ENCODE data around the gene POC1A.
A peak's percentile ranks its signal among the peaks of the same experiment; 100 is the strongest.

The POC1A gene

DNA sequence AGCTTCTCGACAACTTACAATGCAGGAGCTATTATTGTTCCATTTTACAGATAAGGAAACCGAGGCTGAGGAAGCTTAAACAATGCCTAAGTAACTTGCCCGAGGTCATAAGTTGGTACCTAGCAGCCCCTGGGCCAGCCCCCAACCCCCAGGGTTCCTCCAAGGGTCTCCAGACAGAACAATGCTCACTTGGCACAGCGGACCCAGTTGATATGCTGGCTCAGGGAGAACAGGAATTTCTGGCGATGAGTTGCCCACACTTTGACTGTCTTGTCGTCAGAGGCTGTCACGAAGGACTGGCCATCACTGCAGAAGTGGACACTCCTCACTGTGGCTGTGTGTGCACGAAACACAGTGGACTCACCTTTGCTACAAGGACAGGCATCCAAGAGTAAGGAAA is 5.2 kb downstream of the POC1A start:
- peaks cover 12% of the 10 kb centered on the region for H3K4me1 Mint-ChIP-seq
- no peaks in the 10 kb centered on the region for H3K36me3 Mint-ChIP-seq
- no peak overlapping the region for H3K27ac Mint-ChIP-seq
- no peak overlapping the region for H3K4me3 Mint-ChIP-seq
- ATAC-seq: no peak
- no peaks in the 10 kb centered on the region for H3K27me3 Mint-ChIP-seq
- H3K9me3 Mint-ChIP-seq: no peaks in the 10 kb centered on the region

DNA sequence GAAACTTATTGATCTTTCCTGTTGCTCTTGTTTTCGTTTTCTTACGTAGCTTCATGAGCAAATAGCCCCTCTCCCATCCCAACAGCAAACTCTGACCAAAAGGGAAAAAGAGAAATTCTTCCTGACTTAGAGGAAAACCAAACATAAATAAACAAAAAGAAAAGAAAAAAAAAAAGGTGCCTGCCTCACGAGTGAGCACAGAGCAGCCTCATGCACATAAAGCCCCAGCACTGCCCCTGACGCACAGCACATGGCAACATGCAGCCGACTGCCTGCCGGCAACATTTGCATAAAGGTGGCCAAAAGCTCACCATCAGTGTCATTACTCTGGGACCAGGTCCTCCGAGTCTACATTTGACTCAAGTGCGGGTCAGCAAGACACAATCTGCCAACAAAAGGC is 6.4 kb downstream of the POC1A start:
- ATAC-seq: no peak
- H3K9me3 Mint-ChIP-seq: no peaks in the 10 kb centered on the region
- no peak overlapping the region for H3K27ac Mint-ChIP-seq
- H3K27me3 Mint-ChIP-seq: no peaks in the 10 kb centered on the region
- no peaks in the 10 kb centered on the region for H3K36me3 Mint-ChIP-seq
- peaks cover 8% of the 10 kb centered on the region for H3K4me1 Mint-ChIP-seq
- no peak overlapping the region for H3K4me3 Mint-ChIP-seq

DNA sequence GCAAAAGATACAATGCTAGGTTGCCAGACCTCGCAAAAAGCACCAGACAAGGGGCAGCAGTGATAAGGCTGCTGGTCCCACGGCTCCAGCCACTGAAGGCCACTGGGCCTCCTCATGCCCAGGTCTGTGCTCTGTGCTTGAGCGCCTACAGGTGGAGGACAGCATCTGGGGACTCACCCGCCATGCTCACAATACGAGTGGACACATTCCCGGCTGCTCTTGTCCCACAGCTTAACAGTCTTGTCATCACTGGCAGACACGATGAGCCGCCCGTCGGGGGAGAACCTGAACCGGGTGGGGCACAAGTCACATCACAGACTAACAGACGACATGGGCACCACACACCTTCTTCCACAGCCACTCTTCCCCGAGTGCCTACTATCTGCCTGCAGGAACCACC is 7.4 kb downstream of the POC1A start:
- Mint-ChIP-seq H3K36me3 (no peaks in the 10 kb centered on the region), H3K4me3 (no peak overlapping the region), H3K27me3 (no peaks in the 10 kb centered on the region), H3K27ac (no peak overlapping the region), H3K4me1 (peaks cover 8% of the 10 kb centered on the region), H3K9me3 (no peaks in the 10 kb centered on the region)
- ATAC-seq: no peak

DNA sequence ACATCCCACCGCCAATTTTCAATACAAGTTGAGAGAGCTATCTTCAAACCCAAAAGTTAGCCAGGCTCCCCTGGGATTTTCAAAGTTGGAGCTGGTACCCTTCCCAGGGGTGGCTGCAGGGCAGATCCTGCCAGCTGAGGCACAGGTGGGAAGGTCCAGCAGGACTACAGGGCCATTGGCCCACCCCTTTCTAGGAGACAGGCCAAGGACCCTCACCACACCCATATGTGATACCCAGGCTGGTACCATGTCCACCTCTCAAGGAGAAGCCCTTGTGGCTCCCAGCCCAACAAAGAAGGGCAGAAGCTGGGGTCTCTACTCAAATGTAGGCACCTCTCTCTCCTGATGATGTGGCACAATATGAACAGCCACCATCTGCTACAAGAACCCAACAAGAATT is 8.0 kb downstream of the POC1A start:
- Mint-ChIP-seq H3K4me1 (peaks cover 8% of the 10 kb centered on the region), H3K27ac (no peak overlapping the region), H3K36me3 (no peaks in the 10 kb centered on the region), H3K4me3 (no peak overlapping the region), H3K9me3 (no peaks in the 10 kb centered on the region), H3K27me3 (no peaks in the 10 kb centered on the region)
- no peak for ATAC-seq

DNA sequence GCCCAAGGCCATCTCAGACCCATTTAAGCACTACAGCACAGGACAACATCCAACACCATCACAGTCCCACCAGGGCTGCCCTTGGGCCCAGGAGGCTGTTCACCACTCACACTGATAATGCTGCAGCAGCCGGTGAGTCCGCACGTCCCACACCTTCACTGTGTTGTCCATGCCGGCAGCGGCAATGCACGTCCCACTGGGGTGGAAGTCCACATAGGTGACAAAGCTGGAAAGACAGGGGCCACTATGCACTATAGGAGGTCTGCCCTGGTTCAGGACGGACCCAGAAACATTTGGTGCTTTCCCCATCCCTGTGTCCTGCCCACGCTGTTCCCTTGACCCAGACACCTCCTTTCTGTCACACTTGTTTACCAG is 8.5 kb downstream of the POC1A start:
- H3K9me3 Mint-ChIP-seq: no peaks in the 10 kb centered on the region
- no peak overlapping the region for H3K4me3 Mint-ChIP-seq
- H3K36me3 Mint-ChIP-seq: no peaks in the 10 kb centered on the region
- no peaks in the 10 kb centered on the region for H3K27me3 Mint-ChIP-seq
- H3K4me1 Mint-ChIP-seq: peaks cover 8% of the 10 kb centered on the region
- no peak for ATAC-seq
- H3K27ac Mint-ChIP-seq: no peak overlapping the region

DNA sequence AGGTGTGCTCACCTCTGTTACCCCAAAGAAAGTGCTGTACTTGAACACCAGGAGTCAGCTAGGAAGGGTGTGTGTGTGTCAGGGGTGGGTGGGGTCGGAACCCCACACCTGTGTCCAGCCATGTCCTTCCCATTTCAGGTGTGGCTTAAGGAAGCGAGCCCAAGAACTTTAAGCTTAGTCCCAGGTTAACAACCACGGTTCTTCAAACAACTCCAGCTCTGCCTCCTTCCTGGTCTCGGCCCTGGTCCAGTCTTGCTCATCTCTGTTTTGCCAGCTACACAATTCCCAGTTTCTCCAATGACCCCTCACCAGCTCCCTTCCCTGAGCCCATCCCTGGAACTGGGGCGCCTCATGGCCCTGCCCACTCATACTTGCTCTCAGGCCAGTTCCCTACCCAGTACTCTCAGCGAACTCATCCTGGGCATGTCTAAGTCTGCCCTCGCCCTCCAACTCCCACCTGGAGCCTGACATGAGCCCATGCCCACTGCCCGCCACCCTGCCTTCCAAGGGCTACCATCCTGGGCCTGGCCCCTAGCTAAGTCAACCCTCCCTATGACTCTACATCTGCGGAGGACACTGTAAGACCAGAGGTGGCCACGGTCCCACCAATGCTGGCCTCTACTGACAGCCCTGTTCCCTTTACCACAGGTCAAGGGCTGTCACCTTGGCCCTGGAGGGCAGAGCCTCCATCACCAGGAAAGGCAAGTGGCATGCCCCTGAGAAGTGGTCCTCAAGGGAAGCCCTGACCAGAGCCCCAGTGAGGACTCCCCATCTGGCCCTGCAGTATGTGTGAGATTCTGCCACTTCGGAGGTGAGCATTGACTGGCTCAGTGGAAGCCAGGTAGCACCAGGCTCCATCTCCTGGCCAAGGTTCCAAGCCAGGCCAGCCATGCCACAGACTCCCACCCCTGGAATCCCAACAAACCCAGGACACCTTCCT is 9.2 kb downstream of the POC1A start:
- peaks cover 8% of the 10 kb centered on the region for H3K4me1 Mint-ChIP-seq
- no peak for ATAC-seq
- no peaks in the 10 kb centered on the region for H3K36me3 Mint-ChIP-seq
- no peak overlapping the region for H3K27ac Mint-ChIP-seq
- no peak overlapping the region for H3K4me3 Mint-ChIP-seq
- no peaks in the 10 kb centered on the region for H3K9me3 Mint-ChIP-seq
- H3K27me3 Mint-ChIP-seq: no peaks in the 10 kb centered on the region

DNA sequence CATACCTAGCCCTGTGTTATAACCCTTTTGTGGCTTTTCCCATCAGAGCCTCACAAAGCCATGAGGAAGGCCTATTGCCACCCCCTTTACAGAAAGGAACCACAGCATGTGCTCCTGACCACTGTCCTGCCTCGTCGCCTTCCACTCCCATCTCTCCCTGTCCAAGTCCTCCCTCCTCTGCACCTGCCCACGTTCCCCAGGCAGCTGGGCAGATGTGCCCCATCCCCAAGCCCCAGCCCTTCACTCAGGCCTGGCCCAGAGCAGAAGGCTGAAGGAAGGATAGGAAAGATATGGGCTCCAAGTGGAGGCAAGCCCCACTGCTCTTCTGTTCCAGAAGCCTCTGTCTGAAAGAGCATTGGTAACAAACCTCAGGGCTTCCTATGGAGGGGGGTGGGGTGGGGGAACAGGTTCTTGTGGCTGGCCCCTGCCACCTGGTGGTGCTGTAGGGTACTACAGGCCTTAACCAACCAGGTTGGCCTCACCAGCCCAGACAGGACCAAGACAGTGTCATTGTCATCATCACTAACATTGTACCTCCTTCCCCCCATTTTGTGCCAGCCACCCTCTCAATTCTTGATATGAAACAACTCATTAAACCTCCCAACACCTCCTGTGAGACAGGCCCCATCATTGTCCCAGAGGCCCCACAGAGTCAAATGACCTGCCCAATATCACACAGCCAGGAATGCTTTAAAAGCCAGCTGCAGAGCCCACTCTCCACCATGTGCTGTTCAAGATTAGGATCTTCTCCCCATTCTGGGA is 10.0 kb downstream of the POC1A start:
- Mint-ChIP-seq H3K36me3 (no peaks in the 10 kb centered on the region), H3K27ac (no peak overlapping the region), H3K4me3 (no peak overlapping the region), H3K27me3 (no peaks in the 10 kb centered on the region), H3K4me1 (peaks cover 8% of the 10 kb centered on the region), H3K9me3 (no peaks in the 10 kb centered on the region)
- ATAC-seq: peak; percentile 87

DNA sequence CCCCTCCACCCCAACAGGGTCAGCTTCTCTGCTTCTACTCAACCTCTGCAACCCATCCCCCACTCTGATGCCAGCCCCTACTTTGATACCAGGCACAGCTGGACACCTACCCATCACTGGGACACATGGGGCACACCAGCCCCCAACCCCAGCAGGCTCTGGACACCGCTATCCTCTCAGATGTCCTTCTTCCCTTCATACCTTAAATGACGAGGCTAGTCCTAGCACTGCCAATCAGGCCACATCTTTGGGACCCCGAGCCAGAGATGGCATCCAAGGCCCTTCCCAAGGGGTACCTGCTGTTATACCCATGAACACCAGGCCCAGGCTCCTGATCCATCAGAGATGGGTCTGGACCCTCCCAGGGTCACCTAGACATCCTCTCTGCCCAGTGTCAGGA is 10.6 kb downstream of the POC1A start:
- Mint-ChIP-seq H3K36me3 (no peaks in the 10 kb centered on the region), H3K4me1 (peaks cover 8% of the 10 kb centered on the region), H3K4me3 (no peak overlapping the region), H3K27me3 (no peaks in the 10 kb centered on the region), H3K9me3 (no peaks in the 10 kb centered on the region), H3K27ac (no peak overlapping the region)
- no peak for ATAC-seq

DNA sequence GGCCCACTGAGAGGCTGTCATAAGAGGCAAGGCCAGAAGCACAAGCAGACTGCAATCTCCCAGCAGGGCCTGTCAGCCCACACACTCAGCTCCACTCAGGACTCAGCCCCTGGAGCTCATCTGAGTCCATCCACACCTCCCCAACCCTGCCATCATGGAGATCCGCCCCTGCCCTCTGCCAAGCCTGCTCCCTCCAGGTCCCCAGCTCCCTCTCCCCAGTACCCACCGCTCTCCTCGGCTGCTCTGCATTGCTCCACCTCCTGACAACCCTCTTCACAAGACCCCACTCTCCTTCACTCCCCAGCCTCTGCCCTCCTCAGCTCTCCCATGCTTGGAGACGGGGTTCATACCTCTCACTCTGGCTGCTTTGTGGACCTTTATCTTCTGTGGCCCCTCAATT is 11.1 kb downstream of the POC1A start:
- Mint-ChIP-seq H3K36me3 (no peaks in the 10 kb centered on the region), H3K4me3 (no peak overlapping the region), H3K27ac (no peak overlapping the region), H3K27me3 (no peaks in the 10 kb centered on the region), H3K4me1 (peaks cover 8% of the 10 kb centered on the region), H3K9me3 (no peaks in the 10 kb centered on the region)
- ATAC-seq: no peak

DNA sequence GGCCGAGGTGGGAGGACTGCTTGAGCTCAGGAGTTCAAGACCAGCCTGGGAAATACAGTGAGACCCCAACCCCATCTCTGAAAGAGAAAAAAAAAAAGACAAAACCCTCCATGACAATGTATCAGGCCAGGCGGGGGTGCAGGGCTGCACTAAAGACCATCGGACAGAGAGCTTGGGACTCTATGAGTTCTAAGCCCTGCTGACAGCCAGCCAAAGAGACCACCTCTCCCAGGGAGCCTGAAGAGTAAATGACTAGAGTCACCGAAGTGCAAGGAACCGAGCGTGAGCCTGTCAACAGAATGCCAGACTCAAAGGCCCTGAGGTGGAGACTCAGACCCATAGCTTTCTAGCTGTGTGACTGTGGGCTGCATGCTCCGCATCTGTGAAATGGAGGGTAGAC is 12.5 kb downstream of the POC1A start:
- no peak overlapping the region for H3K27ac Mint-ChIP-seq
- H3K9me3 Mint-ChIP-seq: no peaks in the 10 kb centered on the region
- H3K4me1 Mint-ChIP-seq: peaks cover 8% of the 10 kb centered on the region
- ATAC-seq: no peak
- H3K36me3 Mint-ChIP-seq: no peaks in the 10 kb centered on the region
- no peaks in the 10 kb centered on the region for H3K27me3 Mint-ChIP-seq
- no peak overlapping the region for H3K4me3 Mint-ChIP-seq

DNA sequence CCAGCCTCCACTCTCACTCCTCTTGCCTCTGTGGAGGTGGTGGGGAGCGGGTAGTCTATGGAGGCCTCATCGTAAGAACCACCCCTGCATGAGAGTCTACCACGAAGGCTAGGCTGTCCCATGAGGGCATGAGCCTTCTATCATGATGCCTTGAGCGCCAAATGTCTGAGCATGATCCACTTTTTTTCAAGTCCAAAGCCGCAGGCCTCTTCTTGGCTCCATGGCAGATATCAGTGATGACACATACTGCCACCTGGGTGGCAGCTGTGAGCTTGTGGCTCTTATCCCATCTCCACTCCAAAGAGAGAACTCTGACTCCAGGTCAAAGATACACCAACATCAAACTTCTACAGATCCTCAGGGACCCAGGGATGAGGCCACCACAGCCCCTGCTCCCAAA is 13.5 kb downstream of the POC1A start:
- Mint-ChIP-seq H3K9me3 (no peaks in the 10 kb centered on the region), H3K4me1 (peaks cover 8% of the 10 kb centered on the region), H3K36me3 (no peaks in the 10 kb centered on the region), H3K27me3 (no peaks in the 10 kb centered on the region), H3K27ac (no peak overlapping the region), H3K4me3 (no peak overlapping the region)
- ATAC-seq: no peak

DNA sequence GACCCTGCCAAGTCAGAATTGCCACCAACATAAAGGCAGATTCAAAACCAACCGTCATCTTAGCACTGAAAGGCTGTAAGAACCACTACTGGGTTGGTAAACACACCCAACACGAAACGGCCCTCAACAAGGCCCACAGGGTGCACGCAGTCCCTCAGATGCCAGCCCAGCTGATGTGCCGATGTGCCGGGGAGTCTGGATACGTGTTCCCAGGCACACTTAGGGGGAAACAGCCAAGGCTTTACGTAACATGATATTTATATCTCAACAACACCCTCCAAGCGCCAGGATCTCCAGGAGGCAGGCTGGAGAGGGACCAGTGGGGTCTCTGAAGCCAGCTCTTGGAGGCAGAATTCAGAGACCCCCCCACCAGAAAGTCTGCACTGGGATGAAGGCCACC is 14.2 kb downstream of the POC1A start:
- no peaks in the 10 kb centered on the region for H3K36me3 Mint-ChIP-seq
- H3K4me3 Mint-ChIP-seq: no peak overlapping the region
- H3K27me3 Mint-ChIP-seq: no peaks in the 10 kb centered on the region
- ATAC-seq: no peak
- no peak overlapping the region for H3K27ac Mint-ChIP-seq
- peaks cover 8% of the 10 kb centered on the region for H3K4me1 Mint-ChIP-seq
- H3K9me3 Mint-ChIP-seq: no peaks in the 10 kb centered on the region

DNA sequence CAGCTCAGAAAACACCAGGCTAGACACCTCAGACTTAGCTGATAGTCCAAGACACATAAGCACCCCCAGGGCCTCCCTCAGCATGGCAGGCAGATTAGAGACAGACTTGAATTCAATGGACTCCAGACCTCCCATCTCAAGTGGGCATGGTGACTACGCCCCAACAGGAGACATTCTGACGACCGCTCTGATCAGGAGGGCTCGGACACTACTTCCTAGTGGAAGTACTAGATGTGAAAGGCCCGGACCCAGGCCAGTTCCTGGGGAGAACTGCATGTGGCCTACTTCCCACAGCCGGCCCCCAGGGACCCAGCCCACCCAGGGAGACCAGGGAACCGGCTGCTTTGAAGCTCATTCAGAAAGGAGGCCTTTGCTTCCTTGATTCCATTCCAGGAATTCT is 16.9 kb downstream of the POC1A start:
- H3K9me3 Mint-ChIP-seq: no peaks in the 10 kb centered on the region

DNA sequence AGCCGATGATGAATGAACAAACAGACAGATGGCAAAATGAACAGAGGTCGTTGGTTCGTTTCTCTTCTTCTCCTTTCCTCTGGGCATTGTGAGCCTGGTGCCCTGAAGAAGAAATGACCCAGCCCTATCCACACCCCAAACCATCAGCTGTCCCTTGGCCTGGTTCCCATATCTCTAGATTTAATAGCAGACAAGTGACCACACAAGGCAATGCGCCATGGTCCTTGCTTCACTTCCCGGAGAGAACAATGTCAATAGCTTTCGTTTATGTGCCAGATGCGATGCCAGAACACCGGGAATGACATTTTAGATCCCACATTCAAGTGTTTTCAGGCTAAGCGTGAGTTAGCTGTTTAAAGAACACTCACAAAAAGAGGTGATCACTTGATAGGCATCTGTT is 17.7 kb downstream of the POC1A start:
- H3K4me3 Mint-ChIP-seq: no peak overlapping the region
- H3K9me3 Mint-ChIP-seq: no peaks in the 10 kb centered on the region
- no peak for ATAC-seq
- no peaks in the 10 kb centered on the region for H3K4me1 Mint-ChIP-seq
- H3K27ac Mint-ChIP-seq: no peak overlapping the region
- H3K36me3 Mint-ChIP-seq: no peaks in the 10 kb centered on the region
- H3K27me3 Mint-ChIP-seq: no peaks in the 10 kb centered on the region

More for the DNA sequence above, 16.9 kb downstream of the POC1A start:
- Mint-ChIP-seq H3K4me1 (no peaks in the 10 kb centered on the region), H3K4me3 (no peak overlapping the region), H3K36me3 (no peaks in the 10 kb centered on the region), H3K27ac (no peak overlapping the region), H3K27me3 (no peaks in the 10 kb centered on the region)
- ATAC-seq: no peak

DNA sequence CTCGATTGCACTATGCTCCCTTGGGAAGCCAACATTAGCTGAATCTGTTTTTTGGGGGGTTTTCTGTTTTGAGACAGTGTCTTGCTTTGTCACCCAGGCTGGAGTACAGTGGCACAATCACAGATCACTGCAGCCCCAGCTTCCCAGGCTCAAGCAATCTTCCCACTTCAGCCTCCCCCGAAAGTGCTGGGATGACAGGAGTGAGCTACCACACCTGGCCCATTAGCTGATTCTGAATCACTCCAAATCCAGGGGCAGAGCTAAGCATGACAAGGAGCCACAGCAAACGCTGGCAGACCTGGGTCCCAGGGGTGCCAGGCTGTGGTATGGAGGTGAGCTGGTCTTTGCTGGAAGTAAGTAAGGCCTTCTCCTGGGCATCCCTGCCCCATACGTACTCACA is 18.9 kb downstream of the POC1A start:
- no peak for ATAC-seq
- no peaks in the 10 kb centered on the region for H3K9me3 Mint-ChIP-seq
- H3K27ac Mint-ChIP-seq: no peak overlapping the region
- H3K4me3 Mint-ChIP-seq: no peak overlapping the region
- no peaks in the 10 kb centered on the region for H3K4me1 Mint-ChIP-seq
- no peaks in the 10 kb centered on the region for H3K36me3 Mint-ChIP-seq
- H3K27me3 Mint-ChIP-seq: no peaks in the 10 kb centered on the region

DNA sequence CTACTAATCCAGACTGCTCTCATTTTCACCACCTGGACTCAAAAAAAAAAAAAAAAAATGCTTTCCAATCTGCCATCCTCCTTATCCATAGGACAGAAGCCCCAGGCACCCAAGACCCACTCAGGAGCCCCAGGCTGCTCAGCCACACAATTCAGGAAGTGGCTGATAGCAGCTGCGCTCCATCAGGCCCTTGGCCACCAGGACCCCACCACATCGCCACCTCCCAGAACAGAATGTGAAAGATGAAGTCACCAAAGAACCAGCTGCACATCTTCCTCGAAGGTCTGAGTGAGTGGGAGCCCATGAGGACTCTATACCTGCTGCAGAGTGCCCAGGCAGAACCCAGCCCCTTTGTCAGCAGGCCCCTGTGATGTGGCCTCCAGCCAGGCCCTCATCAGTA is 19.5 kb downstream of the POC1A start:
- Mint-ChIP-seq H3K4me1 (no peaks in the 10 kb centered on the region), H3K27ac (no peak overlapping the region), H3K27me3 (no peaks in the 10 kb centered on the region), H3K36me3 (no peaks in the 10 kb centered on the region), H3K4me3 (no peak overlapping the region), H3K9me3 (no peaks in the 10 kb centered on the region)
- ATAC-seq: no peak
